ENCODE measurements around the gene ARPC1A. TPM values are rescaled to one million over a fixed set of nuclear protein-coding genes. Genes with fewer than 3 reads are reported as not detected.

The ARPC1A gene
- total RNA-seq, 3 donors from 2014 or later (not counting 1 experiment from before 2014, with no cell fraction given), result 38.1 to 48.1 (median 47.9) TPM

DNA sequence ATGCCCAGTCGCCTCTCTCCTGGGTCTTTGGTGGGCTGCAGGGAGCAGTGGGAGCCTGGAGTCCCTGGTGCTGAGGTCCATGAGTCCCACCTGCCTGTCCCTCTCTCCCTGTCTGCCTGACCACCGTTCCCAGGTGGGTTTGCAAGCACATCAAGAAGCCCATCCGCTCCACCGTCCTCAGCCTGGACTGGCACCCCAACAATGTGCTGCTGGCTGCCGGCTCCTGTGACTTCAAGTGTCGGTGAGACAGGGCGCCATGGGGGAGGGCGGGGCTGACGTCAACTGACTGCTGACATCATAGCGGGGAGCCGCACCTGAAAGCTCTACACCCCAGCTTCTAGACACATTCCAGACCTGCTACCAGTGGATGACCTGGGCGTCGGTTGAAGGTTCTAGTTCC, 64.1 kb downstream of the ARPC1A start:
- TF ChIP-seq, protein P1, sequence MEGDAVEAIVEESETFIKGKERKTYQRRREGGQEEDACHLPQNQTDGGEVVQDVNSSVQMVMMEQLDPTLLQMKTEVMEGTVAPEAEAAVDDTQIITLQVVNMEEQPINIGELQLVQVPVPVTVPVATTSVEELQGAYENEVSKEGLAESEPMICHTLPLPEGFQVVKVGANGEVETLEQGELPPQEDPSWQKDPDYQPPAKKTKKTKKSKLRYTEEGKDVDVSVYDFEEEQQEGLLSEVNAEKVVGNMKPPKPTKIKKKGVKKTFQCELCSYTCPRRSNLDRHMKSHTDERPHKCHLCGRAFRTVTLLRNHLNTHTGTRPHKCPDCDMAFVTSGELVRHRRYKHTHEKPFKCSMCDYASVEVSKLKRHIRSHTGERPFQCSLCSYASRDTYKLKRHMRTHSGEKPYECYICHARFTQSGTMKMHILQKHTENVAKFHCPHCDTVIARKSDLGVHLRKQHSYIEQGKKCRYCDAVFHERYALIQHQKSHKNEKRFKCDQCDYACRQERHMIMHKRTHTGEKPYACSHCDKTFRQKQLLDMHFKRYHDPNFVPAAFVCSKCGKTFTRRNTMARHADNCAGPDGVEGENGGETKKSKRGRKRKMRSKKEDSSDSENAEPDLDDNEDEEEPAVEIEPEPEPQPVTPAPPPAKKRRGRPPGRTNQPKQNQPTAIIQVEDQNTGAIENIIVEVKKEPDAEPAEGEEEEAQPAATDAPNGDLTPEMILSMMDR (IDR thresholded peaks at IDR 0.05), result no peak
- no peaks in the 10 kb centered on the region for H3K36me3 Mint-ChIP-seq
- intact Hi-C loops (cut with micrococcal nuclease), result no loop called here

DNA sequence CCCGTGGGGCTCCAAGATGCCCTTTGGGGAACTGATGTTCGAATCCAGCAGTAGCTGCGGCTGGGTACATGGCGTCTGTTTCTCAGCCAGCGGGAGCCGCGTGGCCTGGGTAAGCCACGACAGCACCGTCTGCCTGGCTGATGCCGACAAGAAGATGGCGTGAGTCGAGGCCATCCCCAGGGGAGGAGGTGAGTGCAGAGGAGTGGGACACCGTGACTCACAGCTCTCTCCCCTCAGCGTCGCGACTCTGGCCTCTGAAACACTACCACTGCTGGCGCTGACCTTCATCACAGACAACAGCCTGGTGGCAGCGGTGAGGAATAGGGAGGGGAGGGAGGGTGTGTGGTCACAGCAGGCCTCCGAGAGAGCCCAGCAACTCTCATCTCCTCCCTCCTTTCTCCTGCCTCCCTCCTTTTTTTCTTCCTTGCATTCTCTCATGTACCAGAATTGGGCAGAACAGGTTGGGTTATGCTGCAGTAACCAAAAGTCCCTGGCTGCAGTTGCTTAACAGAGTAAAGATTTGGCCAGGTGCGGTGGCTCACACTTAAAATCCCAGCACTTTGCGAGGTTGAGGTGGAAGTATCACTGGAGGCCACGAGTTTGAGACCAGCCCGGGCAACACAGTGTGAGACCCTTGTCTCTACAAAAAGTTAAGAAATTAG, 65.4 kb downstream of the ARPC1A start:
- Mint-ChIP-seq H3K9me3 (no peaks in the 10 kb centered on the region), H3K4me3 (no peak overlapping the region), H3K27ac (no peak overlapping the region), H3K36me3 (no peaks in the 10 kb centered on the region), H3K27me3 (ENCODE audit: low read depth in 2 of 2) (no peaks in the 10 kb centered on the region), H3K4me1 (peaks cover 9 to 18% of the 10 kb centered on the region in 2 donors)
- ATAC-seq (no peak), DNase-seq (no peak)
- 94% methylated on average over 20 of the region's 23 CpGs for WGBS (ENCODE audit: insufficient coverage)
- H3K4me1 ChIP-seq (ENCODE audit: control insufficient read depth, insufficient read depth, low read length), result peaks cover 23% of the 10 kb centered on the region
- intact Hi-C loops (cut with micrococcal nuclease), result no loop called here
- no peaks in the 10 kb centered on the region for H3K9me3 ChIP-seq (ENCODE audit: control insufficient read depth, insufficient read depth, low read length)
- no peaks in the 10 kb centered on the region for H3K27me3 ChIP-seq (ENCODE audit: control insufficient read depth, insufficient read depth, low read length)
- no peak overlapping the region for H3K4me3 ChIP-seq (ENCODE audit: low read length)
- TF ChIP-seq, protein P1 (IDR thresholded peaks at IDR 0.05), result no peak
- H3K27ac ChIP-seq (ENCODE audit: low read length), result no peak overlapping the region
- H3K36me3 ChIP-seq (ENCODE audit: control insufficient read depth, insufficient read depth, low read length), result peaks cover 66% of the 10 kb centered on the region

More for the DNA sequence above, 64.1 kb downstream of the ARPC1A start:
- H3K27ac ChIP-seq (ENCODE audit: low read length), result no peak overlapping the region
- Mint-ChIP-seq H3K27ac (no peak overlapping the region), H3K9me3 (no peaks in the 10 kb centered on the region), H3K4me1 (peaks cover 9 to 30% of the 10 kb centered on the region in 2 donors), H3K27me3 (ENCODE audit: low read depth in 2 of 2) (no peaks in the 10 kb centered on the region), H3K4me3 (no peak overlapping the region)
- ATAC-seq (no peak), DNase-seq (no peak)
- WGBS (ENCODE audit: insufficient coverage), result 94% methylated on average over 13 of the region's 13 CpGs
- no peaks in the 10 kb centered on the region for H3K27me3 ChIP-seq (ENCODE audit: control insufficient read depth, insufficient read depth, low read length)
- peaks cover 33% of the 10 kb centered on the region for H3K4me1 ChIP-seq (ENCODE audit: control insufficient read depth, insufficient read depth, low read length)
- peaks cover 68% of the 10 kb centered on the region for H3K36me3 ChIP-seq (ENCODE audit: control insufficient read depth, insufficient read depth, low read length)
- H3K4me3 ChIP-seq (ENCODE audit: low read length), result no peak overlapping the region
- no peaks in the 10 kb centered on the region for H3K9me3 ChIP-seq (ENCODE audit: control insufficient read depth, insufficient read depth, low read length)

GRCh38 chr7:99392046-99392445, 66.3 kb downstream of the ARPC1A start:
- H3K4me3 Mint-ChIP-seq, result peak overlapping the region; percentile 55
- H3K36me3 Mint-ChIP-seq, result no peaks in the 10 kb centered on the region
- no peak for DNase-seq
- ATAC-seq, result no peak
- Histone ChIP-seq H3K27ac (ENCODE audit: low read length) (no peak overlapping the region), H3K4me1 (ENCODE audit: control insufficient read depth, insufficient read depth, low read length) (peaks cover 23% of the 10 kb centered on the region), H3K27me3 (ENCODE audit: control insufficient read depth, insufficient read depth, low read length) (no peaks in the 10 kb centered on the region), H3K4me3 (ENCODE audit: low read length) (no peak overlapping the region), H3K9me3 (ENCODE audit: control insufficient read depth, insufficient read depth, low read length) (no peaks in the 10 kb centered on the region), H3K36me3 (ENCODE audit: control insufficient read depth, insufficient read depth, low read length) (peaks cover 61% of the 10 kb centered on the region)
- peak overlapping the region; percentile 42 to 54 for H3K27ac Mint-ChIP-seq
- TF ChIP-seq, protein P1 (IDR thresholded peaks at IDR 0.05), result no peak
- no peaks in the 10 kb centered on the region for H3K9me3 Mint-ChIP-seq
- peaks cover 9 to 19% of the 10 kb centered on the region in 2 donors for H3K4me1 Mint-ChIP-seq
- 81% methylated on average over 8 of the region's 8 CpGs for WGBS (ENCODE audit: insufficient coverage)
- no peaks in the 10 kb centered on the region for H3K27me3 Mint-ChIP-seq (ENCODE audit: low read depth in 2 of 2)
- intact Hi-C loops (cut with micrococcal nuclease), result loop anchor here (2.0 kb wide), 1 partner anchor 17 kb away; the partner anchor contains the start of genes BUD31 and PDAP1
